ENCODE measurements around the gene FKBP6.
"Not testable (repeated sequence)": the region's sequence is repeated elsewhere in the genome, so short reads cannot be mapped to it uniquely, and the experiment has no call there.

FKBP6 gene

DNA sequence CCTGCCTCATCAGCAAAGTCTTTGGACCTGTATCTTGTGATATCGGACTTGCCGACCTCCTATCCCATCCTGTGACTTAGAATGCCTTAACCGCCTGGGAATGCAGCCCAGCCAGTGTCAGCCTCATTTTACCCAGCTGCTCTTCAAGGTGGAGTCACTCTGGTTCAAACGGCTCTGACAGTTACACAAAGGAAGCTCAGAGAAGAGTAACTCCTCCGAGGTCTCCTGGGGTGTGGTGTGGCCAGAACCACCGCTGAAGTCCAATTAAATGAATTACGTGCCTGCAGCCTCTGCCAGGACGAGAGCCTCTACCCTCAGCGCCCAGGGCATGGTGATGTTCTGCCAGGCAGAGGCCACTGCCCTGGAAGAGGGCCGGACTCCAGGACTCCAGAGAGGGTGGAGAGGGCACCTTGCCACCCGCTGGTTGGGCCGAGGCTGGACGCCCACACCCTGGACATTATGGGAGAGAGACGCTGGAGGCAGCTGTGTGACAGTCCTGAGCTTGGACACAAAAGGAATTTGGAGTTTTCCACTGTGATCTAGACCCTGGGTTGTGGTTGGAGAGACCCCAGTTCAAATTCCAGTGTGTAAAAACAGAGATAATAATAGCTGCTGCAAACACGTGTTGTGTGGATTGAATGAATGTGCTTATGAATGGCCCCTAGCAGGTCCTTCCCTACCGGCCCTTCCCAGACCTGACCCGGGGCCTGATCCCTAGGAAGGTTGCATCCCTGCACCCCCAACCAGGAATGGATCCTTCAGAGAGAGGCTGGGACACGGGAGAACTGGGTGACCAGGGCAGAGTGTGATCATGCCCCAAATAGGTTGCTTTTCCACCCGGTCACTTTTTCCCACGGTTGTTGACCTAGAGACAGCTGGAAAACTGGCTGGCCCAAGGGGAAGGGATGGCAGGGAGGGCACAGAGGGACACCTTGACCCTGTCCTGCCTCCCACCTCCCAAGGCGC is 67.9 kb downstream of the FKBP6 start:
- no peak for DNase-seq (ENCODE audit: low spot score)

DNA sequence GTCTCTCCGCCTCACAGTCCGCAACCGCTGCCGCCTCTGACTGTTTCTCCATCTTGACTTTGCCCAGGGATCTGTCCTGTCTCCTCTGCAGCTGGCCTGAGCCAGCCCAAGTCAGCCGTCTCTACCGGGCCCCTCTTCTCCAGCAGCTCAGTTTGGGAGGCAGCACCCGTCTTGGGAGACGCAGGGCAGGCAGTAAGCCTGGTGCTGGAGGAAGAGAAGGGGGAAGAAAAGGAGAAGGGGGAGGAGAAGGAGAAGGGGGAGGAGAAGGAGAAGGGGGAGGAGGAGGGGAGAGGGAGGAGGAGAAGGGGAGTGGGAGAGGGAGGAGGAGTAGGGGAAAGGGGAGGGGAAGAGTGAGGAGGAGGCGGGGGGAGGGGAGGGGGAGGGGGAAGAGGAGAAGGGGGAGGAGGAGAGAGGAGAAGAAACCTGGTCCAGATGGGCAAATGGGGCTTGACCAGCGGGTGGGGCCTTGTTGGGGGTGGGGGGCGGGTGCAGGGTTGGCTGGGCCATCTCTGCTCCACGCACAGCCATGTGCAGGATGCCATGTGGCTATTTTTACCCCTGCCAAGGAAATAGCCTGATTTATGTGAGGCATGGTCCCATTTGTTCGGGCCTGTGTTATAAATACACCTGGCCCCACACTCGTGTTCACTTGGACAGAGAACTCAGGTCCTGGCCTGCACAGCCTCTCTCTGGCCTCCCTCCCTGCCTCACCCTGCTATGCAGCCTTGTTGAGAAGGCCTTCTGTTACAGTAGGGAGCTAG is 69.7 kb downstream of the FKBP6 start:
- DNase-seq (ENCODE audit: low spot score): no peak

DNA sequence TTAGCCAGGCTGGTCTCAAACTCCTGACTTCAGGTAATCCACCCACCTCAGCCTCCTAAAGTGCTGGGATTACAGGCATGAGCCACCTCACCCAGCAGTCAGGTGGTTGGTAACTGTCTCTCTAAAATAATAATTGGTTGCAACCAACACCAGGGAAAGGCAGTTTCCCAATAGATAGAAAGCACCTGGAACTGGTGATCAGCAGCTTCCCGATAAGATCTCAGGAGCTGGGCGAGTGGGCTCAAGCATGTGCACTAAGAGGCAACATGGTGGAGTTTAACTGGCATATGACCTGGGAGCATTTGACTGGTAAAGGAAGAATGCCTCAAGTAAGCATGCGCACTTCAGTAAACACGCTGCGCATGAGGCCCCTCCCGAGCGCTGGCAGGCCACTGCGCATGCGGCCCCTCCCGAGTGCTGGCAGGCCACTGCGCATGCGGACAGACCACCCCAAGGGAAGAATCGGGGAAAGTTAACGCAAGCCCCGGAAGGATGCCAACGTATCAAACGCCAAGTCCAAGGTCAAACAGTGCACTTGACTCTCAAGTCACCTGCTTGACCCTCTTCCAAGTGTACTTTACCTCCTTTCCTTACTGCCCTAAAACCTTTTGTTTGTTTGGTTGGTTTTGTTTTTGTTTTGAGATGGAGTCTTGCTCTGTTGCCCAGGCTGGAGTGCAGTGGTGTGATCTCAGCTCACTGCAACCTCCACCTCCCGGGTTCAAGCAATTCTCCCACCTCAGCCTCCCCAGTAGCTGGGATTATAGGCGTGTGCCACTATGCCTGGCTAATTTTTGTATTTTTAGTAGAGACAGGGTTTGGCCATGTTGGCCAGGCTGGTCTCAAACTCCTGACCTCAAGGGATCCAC is 71.5 kb downstream of the FKBP6 start:
- DNase-seq (ENCODE audit: low spot score): peak; percentile 65

DNA sequence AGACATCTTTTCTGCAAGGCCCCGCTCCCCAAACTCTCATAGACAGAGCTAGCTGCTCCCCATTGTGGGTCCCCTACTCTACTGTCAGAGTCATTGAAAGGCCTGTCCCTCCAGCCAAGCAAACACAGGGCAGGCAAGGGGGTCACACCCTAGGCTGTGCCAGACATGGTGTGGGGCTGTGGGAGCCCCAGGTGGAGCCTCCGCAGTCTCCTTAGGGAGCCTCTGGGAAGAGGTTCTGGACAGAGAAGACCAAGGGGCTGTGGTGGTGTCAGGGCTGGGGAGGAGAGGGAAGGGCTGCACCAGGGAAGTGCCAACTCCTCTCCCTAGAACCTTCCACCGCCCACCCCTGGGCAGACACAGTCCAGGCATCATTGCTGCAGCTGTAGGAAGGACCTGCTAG is 76.9 kb downstream of the FKBP6 start:
- DNase-seq (ENCODE audit: low spot score): not testable (repeated sequence)

All from kidney tubule cell (primary cell).